OCI-LY1 (cell line): ENCODE results near the gene PRR9.

Experiments used
- H2AFZ ChIP-seq: fragments of 200-600 bp; sonication (generic), shearing (Covaris generic); 2 replicates; pipeline ENCODE4 v1.6.0; 2014; ENCODE audit warnings: antibody characterized with exemption, mild to moderate bottlenecking, low read length
- H3F3A ChIP-seq: fragments of 200-600 bp; sonication (generic), shearing (Covaris generic); 2 replicates; pipeline ENCODE4 v1.6.0; 2014; ENCODE audit warnings: mild to moderate bottlenecking, antibody characterized with exemption, low read length, moderate library complexity; ENCODE audit not compliant: insufficient read depth
- H3K27ac ChIP-seq: fragments of 200-600 bp; sonication (generic); 2 replicates; pipeline ENCODE4 v1.5.1; 2014; ENCODE audit warnings: low read length, mixed run types, mild to moderate bottlenecking, low read depth; ENCODE audit not compliant: poor library complexity, severe bottlenecking
- H3K27me3 ChIP-seq: fragments of 200-600 bp; sonication (generic); 2 replicates; pipeline ENCODE4 v1.6.0; 2014; ENCODE audit warnings: antibody characterized with exemption, mild to moderate bottlenecking, low read length, moderate library complexity; ENCODE audit not compliant: insufficient read depth
- H3K36me3 ChIP-seq: fragments of 200-600 bp; sonication (generic); 2 replicates; pipeline ENCODE4 v1.6.1; 2014; ENCODE audit warnings: mild to moderate bottlenecking, antibody characterized with exemption, low read length, moderate library complexity, mixed read lengths; ENCODE audit not compliant: insufficient read depth
- H3K4me1 ChIP-seq: fragments of 200-600 bp; sonication (generic); 2 replicates; pipeline ENCODE4 v1.5.1; 2014; ENCODE audit warnings: mild to moderate bottlenecking, low read length, moderate library complexity; ENCODE audit not compliant: insufficient read depth, severe bottlenecking
- H3K4me2 ChIP-seq: fragments of 200-600 bp; sonication (generic), shearing (Covaris generic); 2 replicates; pipeline ENCODE4 v1.6.1; 2014; ENCODE audit warnings: low read length
- H3K4me3 ChIP-seq: fragments of 200-600 bp; sonication (generic); 2 replicates; pipeline ENCODE4 v1.5.1; 2014; ENCODE audit warnings: low read length, low read depth, mild to moderate bottlenecking, mixed read lengths; ENCODE audit not compliant: poor library complexity, severe bottlenecking
- H3K79me2 ChIP-seq: fragments of 200-600 bp; shearing (Covaris generic); 2 replicates; pipeline ENCODE4 v1.6.1; 2016; ENCODE audit warnings: mixed run types, low read length, mixed read lengths; ENCODE audit not compliant: insufficient read depth
- H3K9ac ChIP-seq: fragments of 200-600 bp; sonication (generic), shearing (Covaris generic); 2 replicates; pipeline ENCODE4 v1.6.1; 2014; ENCODE audit warnings: mild to moderate bottlenecking, low read length, mixed read lengths
- H3K9me2 ChIP-seq: fragments of 200-600 bp; sonication (generic), shearing (Covaris generic); 2 replicates; pipeline ENCODE4 v1.6.1; 2014; ENCODE audit warnings: low read depth, mild to moderate bottlenecking, low read length, mixed read lengths
- H3K9me3 ChIP-seq: fragments of 200-600 bp; shearing (Covaris generic); 2 replicates; pipeline ENCODE4 v1.6.1; 2014; ENCODE audit warnings: low read length, mixed read lengths
- H4K20me1 ChIP-seq: fragments of 200-600 bp; sonication (generic), shearing (Covaris generic); 2 replicates; pipeline ENCODE4 v1.6.0; 2016; ENCODE audit warnings: mild to moderate bottlenecking, low read length; ENCODE audit not compliant: insufficient read depth
- CTCF ChIP-seq: fragments of 200-600 bp; sonication (generic), shearing (Covaris generic); IDR thresholded peaks from 2 replicates; pipeline ENCODE4 v1.5.1; 2017; ENCODE audit warnings: mild to moderate bottlenecking, antibody characterized with exemption, low read length, moderate library complexity, mixed read lengths
- EZH2 ChIP-seq: fragments of 200-600 bp; sonication (generic), shearing (Covaris generic); IDR thresholded peaks from 2 replicates; pipeline ENCODE4 v1.8.0; 2017; ENCODE audit warnings: borderline replicate concordance, mixed run types, mild to moderate bottlenecking, antibody characterized with exemption, low read length, moderate library complexity, mixed read lengths

PRR9 gene

GRCh38 chr1:153250166-153250565, 32.8 kb downstream of the PRR9 start:
- Histone ChIP-seq H3K27me3 (no peaks in the 10 kb centered on the region), H3K9me2 (no peaks in the 10 kb centered on the region), H4K20me1 (no peaks in the 10 kb centered on the region), H3K27ac (no peak overlapping the region), H3F3A (no peaks in the 10 kb centered on the region), H3K79me2 (no peaks in the 10 kb centered on the region), H3K4me3 (no peak overlapping the region), H3K9me3 (no peaks in the 10 kb centered on the region), H3K36me3 (no peaks in the 10 kb centered on the region), H3K4me2 (no peak overlapping the region), H3K4me1 (no peaks in the 10 kb centered on the region), H3K9ac (no peak overlapping the region), H2AFZ (no peak overlapping the region)
- TF ChIP-seq EZH2 (no peak), CTCF (no peak)

GRCh38 chr1:153251087-153251486, 33.7 kb downstream of the PRR9 start:
- Histone ChIP-seq H3K9me3 (no peaks in the 10 kb centered on the region), H3K4me3 (no peak overlapping the region), H3K9ac (no peak overlapping the region), H3K27me3 (no peaks in the 10 kb centered on the region), H2AFZ (no peak overlapping the region), H3K79me2 (no peaks in the 10 kb centered on the region), H3K9me2 (no peaks in the 10 kb centered on the region), H3K4me1 (no peaks in the 10 kb centered on the region), H4K20me1 (no peaks in the 10 kb centered on the region), H3F3A (no peaks in the 10 kb centered on the region), H3K27ac (no peak overlapping the region), H3K4me2 (no peak overlapping the region), H3K36me3 (no peaks in the 10 kb centered on the region)
- no peak for TF ChIP-seq CTCF
- TF ChIP-seq EZH2, result no peak

- Histone ChIP-seq H3K27ac (no peak overlapping the region), H3K4me2 (no peak overlapping the region), H4K20me1 (no peaks in the 10 kb centered on the region), H3F3A (no peaks in the 10 kb centered on the region), H3K9ac (no peak overlapping the region), H3K36me3 (no peaks in the 10 kb centered on the region), H3K9me3 (no peaks in the 10 kb centered on the region), H3K4me1 (no peaks in the 10 kb centered on the region), H2AFZ (no peak overlapping the region), H3K9me2 (no peaks in the 10 kb centered on the region), H3K27me3 (no peaks in the 10 kb centered on the region), H3K4me3 (no peak overlapping the region), H3K79me2 (no peaks in the 10 kb centered on the region)
- no peak for TF ChIP-seq CTCF
- no peak for TF ChIP-seq EZH2
Measured at GRCh38 chr1:153251562-153251961, 34.2 kb downstream of the PRR9 start.
